ENCODE data around the gene PRXL2A.

DNA sequence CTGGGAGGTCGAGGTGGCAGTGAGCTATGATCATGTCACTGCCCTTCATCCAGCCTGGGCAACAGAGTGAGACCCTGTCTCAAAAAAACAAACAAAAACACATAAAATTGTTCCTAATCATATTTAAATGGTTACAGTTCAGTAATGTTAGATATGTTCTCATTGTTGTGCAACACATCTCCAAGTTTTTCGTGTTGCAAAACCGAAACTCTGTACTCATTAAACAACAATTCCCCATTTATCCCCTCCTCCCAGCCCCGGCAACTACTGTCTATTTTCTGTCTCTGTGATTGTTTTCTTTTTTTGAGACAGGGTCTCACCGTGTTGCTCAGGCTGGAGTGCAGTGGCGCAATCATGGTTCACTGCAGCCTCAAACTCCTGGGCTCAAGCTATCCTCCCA is 16.1 kb upstream of the PRXL2A start:
- TF ChIP-seq, protein P1, sequence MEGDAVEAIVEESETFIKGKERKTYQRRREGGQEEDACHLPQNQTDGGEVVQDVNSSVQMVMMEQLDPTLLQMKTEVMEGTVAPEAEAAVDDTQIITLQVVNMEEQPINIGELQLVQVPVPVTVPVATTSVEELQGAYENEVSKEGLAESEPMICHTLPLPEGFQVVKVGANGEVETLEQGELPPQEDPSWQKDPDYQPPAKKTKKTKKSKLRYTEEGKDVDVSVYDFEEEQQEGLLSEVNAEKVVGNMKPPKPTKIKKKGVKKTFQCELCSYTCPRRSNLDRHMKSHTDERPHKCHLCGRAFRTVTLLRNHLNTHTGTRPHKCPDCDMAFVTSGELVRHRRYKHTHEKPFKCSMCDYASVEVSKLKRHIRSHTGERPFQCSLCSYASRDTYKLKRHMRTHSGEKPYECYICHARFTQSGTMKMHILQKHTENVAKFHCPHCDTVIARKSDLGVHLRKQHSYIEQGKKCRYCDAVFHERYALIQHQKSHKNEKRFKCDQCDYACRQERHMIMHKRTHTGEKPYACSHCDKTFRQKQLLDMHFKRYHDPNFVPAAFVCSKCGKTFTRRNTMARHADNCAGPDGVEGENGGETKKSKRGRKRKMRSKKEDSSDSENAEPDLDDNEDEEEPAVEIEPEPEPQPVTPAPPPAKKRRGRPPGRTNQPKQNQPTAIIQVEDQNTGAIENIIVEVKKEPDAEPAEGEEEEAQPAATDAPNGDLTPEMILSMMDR (IDR thresholded peaks at IDR 0.05): no peak
- TF ChIP-seq POLR2A (IDR thresholded peaks at IDR 0.05) (no peak), POLR2AphosphoS5 (IDR thresholded peaks at IDR 0.05) (no peak)
